Liver (tissue), 9 donors: ENCODE measurements around the gene NDRG2. TPM values are rescaled to one million over a fixed set of nuclear protein-coding genes. Genes with fewer than 3 reads are reported as not detected.
A peak's percentile ranks its signal among the peaks of the same experiment; 100 is the strongest.
"Not testable (repeated sequence)": the region's sequence is repeated elsewhere in the genome, so short reads cannot be mapped to it uniquely, and the experiment has no call there.

Experiments used
- DNase-seq: peaks from one replicate; pipeline ENCODE4 v3.0.0-alpha.2; 2017; ENCODE audit warnings: low spot score
- H3K27ac ChIP-seq, 2 donors: one replicate each; pipeline ENCODE4 v1.7.0; 2013; ENCODE audit warnings: inconsistent platforms in 2 of 2, low read length in 2 of 2, control low read depth in 1 of 2, low read depth in 1 of 2, mild to moderate bottlenecking in 1 of 2
- H3K27me3 ChIP-seq, 4 donors: one replicate each; pipeline versions ENCODE4 v1.6.1 to v1.7.0; 2013; ENCODE audit warnings: low read length in 3 of 4, inconsistent platforms in 1 of 4, mild to moderate bottlenecking in 1 of 4, moderate library complexity in 1 of 4; ENCODE audit not compliant: control insufficient read depth in 4 of 4, insufficient read depth in 4 of 4
- H3K36me3 ChIP-seq, 4 donors: one replicate each; pipeline versions ENCODE4 v1.6.1 to v1.7.0; 2013; ENCODE audit warnings: low read length in 3 of 4, mild to moderate bottlenecking in 3 of 4, low read depth in 1 of 4, moderate library complexity in 1 of 4; ENCODE audit not compliant: control insufficient read depth in 4 of 4, insufficient read depth in 3 of 4
- H3K4me1 ChIP-seq, 4 donors: one replicate each; pipeline versions ENCODE4 v1.6.1 to v1.7.0; 2013; ENCODE audit warnings: low read length in 3 of 4, mild to moderate bottlenecking in 3 of 4, moderate library complexity in 1 of 4; ENCODE audit not compliant: control insufficient read depth in 4 of 4, insufficient read depth in 4 of 4
- H3K4me3 ChIP-seq, 3 donors: one replicate each; pipeline versions ENCODE4 v1.6.1 to v1.7.0; 2013; ENCODE audit warnings: low read length in 3 of 3, control low read depth in 1 of 3, low read depth in 1 of 3, mild to moderate bottlenecking in 1 of 3
- H3K9ac ChIP-seq, 2 donors: one replicate each; pipeline ENCODE4 v1.7.0; 2013; ENCODE audit warnings: low read length in 2 of 2, mild to moderate bottlenecking in 2 of 2, moderate library complexity in 2 of 2, control low read depth in 1 of 2, low read depth in 1 of 2
- H3K9me3 ChIP-seq, 4 donors: one replicate each; pipeline versions ENCODE4 v1.6.1 to v1.7.0; 2013; ENCODE audit warnings: low read length in 3 of 4; ENCODE audit not compliant: control insufficient read depth in 4 of 4
- EGR1 ChIP-seq, 2 donors: IDR thresholded peaks; 2 replicates each; pipeline ENCODE4 v1.6.1; 2016 to 2018; ENCODE audit warnings: antibody characterized with exemption in 2 of 2, low read depth in 2 of 2
- FOXA1 ChIP-seq: IDR thresholded peaks from 2 replicates; pipeline ENCODE4 v1.6.1; 2016; ENCODE audit warnings: antibody characterized with exemption
- GABPA ChIP-seq, 2 donors: IDR thresholded peaks in 1 of 2; conservative IDR thresholded peaks in 1 of 2; 2 replicates each; pipeline ENCODE4 v1.6.1; 2016; ENCODE audit warnings: antibody characterized with exemption in 2 of 2, mild to moderate bottlenecking in 1 of 2, moderate library complexity in 1 of 2
- HNF4G ChIP-seq: IDR thresholded peaks from 2 replicates; pipeline ENCODE4 v1.6.1; 2016; ENCODE audit warnings: antibody characterized with exemption
- JUND ChIP-seq, 2 donors: IDR thresholded peaks; 2 replicates each; pipeline ENCODE4 v1.6.1; 2016; ENCODE audit warnings: antibody characterized with exemption in 2 of 2
- RXRA ChIP-seq, 2 donors: IDR thresholded peaks; 2 replicates each; pipeline ENCODE4 v1.6.1; 2017 to 2018; ENCODE audit warnings: antibody characterized with exemption in 2 of 2, mild to moderate bottlenecking in 1 of 2
- SP1 ChIP-seq: IDR thresholded peaks from 2 replicates; pipeline ENCODE4 v1.6.1; 2018; ENCODE audit warnings: antibody characterized with exemption, mild to moderate bottlenecking
- YY1 ChIP-seq: IDR thresholded peaks from 2 replicates; pipeline ENCODE4 v1.6.1; 2016; ENCODE audit warnings: antibody characterized with exemption, mild to moderate bottlenecking
- WGBS: extraction: QIAGEN DNeasy Blood & Tissue Kit; methylation state at CpG from one replicate; pipeline ENCODE4 v1.1.7; 2013; 5-methylcytosine and 5-hydroxymethylcytosine counted together
- polyA plus RNA-seq, 2 donors: library from polyadenylated mRNA; stranded (reverse) in 1 of 2; unstranded in 1 of 2; fragments of 200-250 nt in 1 of 2; fragments of >200 nt in 1 of 2; fragmentation: Nextera tagmentation in 1 of 2; extraction: Ambion mirVana in 1 of 2; gene quantifications; one replicate each; pipeline versions ENCODE4 v1.2.1 to v1.2.3, GENCODE V29; 2013 to 2015
- total RNA-seq, 2 donors: library from RNA; depleted of rRNA; stranded (reverse); fragments of >200 nt; gene quantifications; one replicate each; pipeline ENCODE4 v1.2.3, GENCODE V29; 2014
- TF ChIP-seq, protein P1 (sequence below): IDR thresholded peaks from 2 replicates; pipeline ENCODE4 v1.6.1; 2016; ENCODE audit warnings: antibody characterized with exemption
- TF ChIP-seq, protein P2 (sequence below): IDR thresholded peaks from 2 replicates; pipeline ENCODE4 v1.6.1; 2016; ENCODE audit warnings: antibody characterized with exemption, mild to moderate bottlenecking
- donor health status: healthy.
- donor health status: healthy.
- donor health status: healthy.
- donor health status: healthy.
- donor health status: healthy.

NDRG2 gene
- total and polyA plus RNA-seq, 4 donors, result 72.9 to 191 (median 132) TPM

DNA sequence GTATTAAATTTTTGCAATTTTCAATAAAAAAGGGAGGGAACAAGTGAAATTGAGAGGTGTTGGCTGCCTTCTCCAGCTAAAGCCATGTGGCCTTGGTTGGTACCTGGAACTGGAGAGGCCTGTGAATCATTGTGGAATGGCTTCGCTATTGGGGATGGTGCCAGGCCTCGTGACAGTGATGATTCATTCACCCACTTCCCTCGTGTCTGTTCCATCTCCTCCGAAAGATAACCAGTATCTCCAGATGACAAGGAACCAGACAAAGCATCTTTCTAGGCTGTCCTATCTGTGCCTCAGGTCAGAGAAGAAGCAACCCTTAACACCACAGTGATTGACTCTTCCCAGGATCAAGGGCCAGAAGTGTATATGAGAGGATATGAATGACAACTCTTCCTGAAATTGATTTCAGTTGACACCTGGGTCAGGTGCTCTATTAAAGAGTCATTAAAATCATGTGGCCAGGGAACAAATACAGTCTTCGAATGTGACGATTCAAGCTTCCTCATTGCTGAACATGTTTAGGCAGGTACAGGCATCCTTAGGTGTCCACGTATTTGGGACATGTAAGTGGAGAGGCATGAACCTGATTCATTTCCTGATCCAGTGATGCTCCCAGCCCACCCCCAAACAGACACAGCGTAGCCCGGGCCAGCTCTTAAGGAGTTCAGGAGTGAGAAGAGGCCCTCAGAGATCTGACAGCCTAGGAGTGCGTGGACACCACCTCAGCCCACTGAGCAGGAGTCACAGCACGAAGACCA, 17.0 kb upstream of the NDRG2 start, which contains the start of gene RNASE7:
TSS of gene RNASE7 (plus strand) at position 687 of the 758 bp plus-strand sequence. CDS start 631 bp downstream, outside the sequence.
- DNase-seq, result no peak
- H3K36me3 ChIP-seq, result no peaks in the 10 kb centered on the region
- WGBS, result 65% methylated on average over 11 of the region's 11 CpGs
- peak within 1 kb of the TSS; percentile 84 to 86 for H3K27ac ChIP-seq
- H3K4me1 ChIP-seq, result peaks cover 20 to 82% (median 58%) of the 10 kb centered on the region in 4 donors
- no peaks in the 10 kb centered on the region for H3K27me3 ChIP-seq
- H3K4me3 ChIP-seq, result no peak within 1 kb of the TSS
- no peaks in the 10 kb centered on the region for H3K9me3 ChIP-seq
- H3K9ac ChIP-seq, result no peak within 1 kb of the TSS
- TF ChIP-seq JUND (IDR thresholded peaks at IDR 0.05) (peak; percentile 57 to 63), YY1 (peak; percentile 25), RXRA (IDR thresholded peaks at IDR 0.05) (peak in 1 of 2 donors; percentile 28), SP1 (no peak), EGR1 (IDR thresholded peaks at IDR 0.05; ENCODE audit: low read depth in 2 of 2) (no peak)

DNA sequence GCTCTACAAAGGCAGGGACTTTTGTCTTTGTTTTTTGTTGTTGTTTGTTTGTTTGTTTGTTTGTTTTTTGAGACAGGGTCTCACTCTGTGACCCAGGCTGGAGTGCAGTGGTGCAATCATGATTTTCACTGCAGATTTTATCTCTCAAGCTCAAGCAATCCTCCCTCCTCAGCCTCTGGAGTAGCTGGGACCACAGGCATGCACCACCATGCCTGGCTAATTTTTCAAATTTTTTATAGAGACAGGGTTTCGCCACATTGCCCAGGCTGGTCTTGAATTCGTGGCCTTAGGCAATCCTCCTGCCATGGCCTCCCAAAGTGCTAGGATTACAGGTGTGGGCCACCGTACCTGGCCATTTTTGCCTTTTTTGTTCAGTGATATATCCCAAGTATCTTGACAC, 16.1 kb upstream of the NDRG2 start:
- not testable (repeated sequence) for H3K27me3 ChIP-seq, DNase-seq, H3K4me3 ChIP-seq, H3K9ac ChIP-seq, H3K36me3 ChIP-seq, H3K9me3 ChIP-seq
- 83% methylated on average over 3 of the region's 3 CpGs for WGBS
- H3K27ac ChIP-seq, result peak overlapping the region; percentile 84 to 86
- H3K4me1 ChIP-seq, result peaks cover 17 to 74% (median 58%) of the 10 kb centered on the region in 4 donors

DNA sequence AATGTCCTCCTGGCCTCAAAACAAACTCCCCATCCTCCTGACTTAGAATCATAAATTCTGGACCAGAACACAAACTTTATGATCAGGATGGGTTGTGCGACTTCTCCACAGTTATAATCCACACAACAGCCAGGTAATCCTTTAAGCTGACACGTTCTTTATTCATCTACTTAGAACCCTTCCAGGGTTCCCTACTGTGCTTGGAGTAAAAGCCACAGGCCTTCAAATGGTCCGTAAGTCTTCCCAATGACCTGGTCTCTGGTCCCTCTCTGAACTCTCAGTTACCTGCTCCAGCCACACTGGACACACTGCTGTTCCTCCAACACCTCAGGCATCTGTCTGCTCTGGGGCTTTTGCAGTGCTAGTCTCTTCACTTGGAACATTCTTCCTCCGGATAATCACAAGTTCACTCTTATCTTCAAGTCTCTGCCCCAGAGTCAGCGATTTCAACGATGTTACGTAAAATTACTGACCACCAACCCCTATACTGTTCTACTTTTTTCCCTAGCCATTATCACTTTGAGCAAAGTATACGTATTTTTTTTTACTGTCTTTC, 15.6 kb upstream of the NDRG2 start:
- 70% methylated on average over 8 of the region's 8 CpGs for WGBS
- Histone ChIP-seq H3K36me3 (no peaks in the 10 kb centered on the region), H3K4me3 (no peak overlapping the region), H3K9ac (peak overlapping the region in 1 of 2 donors; percentile 26), H3K27ac (peak overlapping the region; percentile 48 to 59), H3K9me3 (no peaks in the 10 kb centered on the region), H3K4me1 (peaks cover 17 to 74% (median 57%) of the 10 kb centered on the region in 4 donors), H3K27me3 (no peaks in the 10 kb centered on the region)
- no peak for DNase-seq
- TF ChIP-seq GABPA (IDR thresholded peaks at IDR 0.05 in 1 of 2, conservative IDR thresholded peaks at IDR 0.05 in 1 of 2) (no peak), HNF4G (no peak), RXRA (IDR thresholded peaks at IDR 0.05) (no peak), SP1 (no peak), FOXA1 (no peak)
- TF ChIP-seq, protein P1, sequence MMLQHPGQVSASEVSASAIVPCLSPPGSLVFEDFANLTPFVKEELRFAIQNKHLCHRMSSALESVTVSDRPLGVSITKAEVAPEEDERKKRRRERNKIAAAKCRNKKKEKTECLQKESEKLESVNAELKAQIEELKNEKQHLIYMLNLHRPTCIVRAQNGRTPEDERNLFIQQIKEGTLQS, result no peak
- TF ChIP-seq, protein P2, sequence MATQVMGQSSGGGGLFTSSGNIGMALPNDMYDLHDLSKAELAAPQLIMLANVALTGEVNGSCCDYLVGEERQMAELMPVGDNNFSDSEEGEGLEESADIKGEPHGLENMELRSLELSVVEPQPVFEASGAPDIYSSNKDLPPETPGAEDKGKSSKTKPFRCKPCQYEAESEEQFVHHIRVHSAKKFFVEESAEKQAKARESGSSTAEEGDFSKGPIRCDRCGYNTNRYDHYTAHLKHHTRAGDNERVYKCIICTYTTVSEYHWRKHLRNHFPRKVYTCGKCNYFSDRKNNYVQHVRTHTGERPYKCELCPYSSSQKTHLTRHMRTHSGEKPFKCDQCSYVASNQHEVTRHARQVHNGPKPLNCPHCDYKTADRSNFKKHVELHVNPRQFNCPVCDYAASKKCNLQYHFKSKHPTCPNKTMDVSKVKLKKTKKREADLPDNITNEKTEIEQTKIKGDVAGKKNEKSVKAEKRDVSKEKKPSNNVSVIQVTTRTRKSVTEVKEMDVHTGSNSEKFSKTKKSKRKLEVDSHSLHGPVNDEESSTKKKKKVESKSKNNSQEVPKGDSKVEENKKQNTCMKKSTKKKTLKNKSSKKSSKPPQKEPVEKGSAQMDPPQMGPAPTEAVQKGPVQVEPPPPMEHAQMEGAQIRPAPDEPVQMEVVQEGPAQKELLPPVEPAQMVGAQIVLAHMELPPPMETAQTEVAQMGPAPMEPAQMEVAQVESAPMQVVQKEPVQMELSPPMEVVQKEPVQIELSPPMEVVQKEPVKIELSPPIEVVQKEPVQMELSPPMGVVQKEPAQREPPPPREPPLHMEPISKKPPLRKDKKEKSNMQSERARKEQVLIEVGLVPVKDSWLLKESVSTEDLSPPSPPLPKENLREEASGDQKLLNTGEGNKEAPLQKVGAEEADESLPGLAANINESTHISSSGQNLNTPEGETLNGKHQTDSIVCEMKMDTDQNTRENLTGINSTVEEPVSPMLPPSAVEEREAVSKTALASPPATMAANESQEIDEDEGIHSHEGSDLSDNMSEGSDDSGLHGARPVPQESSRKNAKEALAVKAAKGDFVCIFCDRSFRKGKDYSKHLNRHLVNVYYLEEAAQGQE, result no peak
